GM21737 (cell line): ENCODE data around the gene TRDMT1.

Experiments
- ATAC-seq: cut with Tn5 transposase; IDR thresholded peaks from one replicate; pipeline ENCODE4 v1.9.1; 2021; ENCODE audit warnings: mild to moderate bottlenecking, moderate library complexity; ENCODE audit not compliant: unreplicated experiment

TRDMT1 gene

DNA sequence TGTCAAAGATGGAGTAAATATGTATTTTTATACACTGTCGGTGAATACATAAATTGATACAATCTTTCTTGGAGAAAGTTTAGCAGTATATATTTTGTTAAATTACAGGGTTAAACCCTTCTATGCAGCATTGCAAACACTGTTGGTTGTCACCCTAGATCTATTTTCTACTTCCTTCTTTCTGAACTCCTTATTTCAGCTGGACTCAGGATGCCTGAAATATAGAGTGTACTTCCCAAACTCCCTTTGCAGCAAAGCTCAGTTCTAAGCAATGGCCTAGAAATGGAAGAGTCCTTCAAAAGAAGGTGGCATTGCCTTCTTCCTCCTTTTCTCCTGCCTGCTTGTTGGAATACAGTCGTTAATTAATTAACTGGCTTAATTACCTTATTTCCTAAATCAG is 92.4 kb downstream of the TRDMT1 start:
- ATAC-seq, result no peak

DNA sequence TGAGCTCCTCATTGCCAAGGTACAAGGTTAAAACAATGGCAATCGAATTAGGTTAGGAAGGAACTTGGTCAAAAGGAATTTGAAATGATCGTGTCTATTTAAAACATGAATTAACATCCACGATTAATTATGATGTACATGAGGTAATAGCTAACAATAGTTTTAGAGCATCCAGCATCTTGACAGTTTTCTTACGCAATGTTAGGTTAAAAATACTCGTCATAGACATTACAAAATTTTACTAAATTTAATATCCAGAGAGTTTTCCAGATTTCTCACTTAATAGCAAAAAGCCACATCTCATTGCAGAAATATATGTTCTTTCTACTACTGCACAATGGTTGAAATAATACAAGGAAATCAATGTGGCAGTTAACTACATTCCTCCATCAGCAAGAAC is 94.5 kb downstream of the TRDMT1 start:
- ATAC-seq, result no peak

DNA sequence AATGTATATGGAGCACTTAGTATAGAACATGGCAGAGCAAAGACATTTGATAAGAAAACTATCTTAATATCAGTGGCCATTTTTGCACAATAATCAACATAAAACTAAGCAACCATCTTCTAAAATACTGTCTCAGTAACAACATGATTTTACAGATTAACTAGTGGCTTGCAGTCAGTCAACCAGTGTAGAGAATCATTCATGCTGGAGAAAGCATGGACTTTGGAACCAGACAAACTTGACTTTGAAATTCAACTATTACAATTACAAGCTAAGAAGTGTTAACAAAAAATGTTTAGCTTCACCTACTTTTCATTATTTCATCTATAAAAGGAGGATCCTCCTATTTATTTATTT is 99.6 kb downstream of the TRDMT1 start:
- ATAC-seq, result no peak

DNA sequence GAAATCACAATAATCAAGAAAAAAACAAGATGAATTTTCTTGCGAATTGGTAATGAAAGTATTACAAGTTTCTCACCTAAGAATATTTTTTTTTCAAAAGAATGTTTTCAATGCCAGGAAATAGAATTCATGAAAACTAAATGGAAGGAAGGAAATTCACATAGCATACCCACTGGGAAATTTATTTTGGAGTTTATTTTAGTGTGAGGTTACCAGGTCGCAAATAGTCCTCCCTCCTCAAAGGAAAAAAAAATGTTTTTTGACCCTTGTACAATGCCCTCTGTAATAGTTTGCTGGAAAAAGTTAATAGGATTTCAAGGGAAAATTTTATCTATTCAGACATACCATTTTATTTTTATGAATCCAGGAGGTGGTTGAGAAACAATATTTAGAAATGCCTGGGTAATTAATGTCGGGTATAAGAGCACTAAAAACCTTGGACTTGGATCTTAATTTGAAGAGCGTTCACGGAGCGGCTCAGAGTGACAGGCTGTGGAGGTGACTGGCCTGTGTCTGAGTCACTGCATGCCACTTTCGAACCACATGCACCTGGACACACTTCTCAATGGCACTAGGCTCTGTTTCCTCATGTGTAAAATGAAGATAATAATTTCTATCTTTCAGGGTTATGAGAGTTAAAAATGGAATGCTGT is 100.1 kb downstream of the TRDMT1 start:
- ATAC-seq, result no peak

DNA sequence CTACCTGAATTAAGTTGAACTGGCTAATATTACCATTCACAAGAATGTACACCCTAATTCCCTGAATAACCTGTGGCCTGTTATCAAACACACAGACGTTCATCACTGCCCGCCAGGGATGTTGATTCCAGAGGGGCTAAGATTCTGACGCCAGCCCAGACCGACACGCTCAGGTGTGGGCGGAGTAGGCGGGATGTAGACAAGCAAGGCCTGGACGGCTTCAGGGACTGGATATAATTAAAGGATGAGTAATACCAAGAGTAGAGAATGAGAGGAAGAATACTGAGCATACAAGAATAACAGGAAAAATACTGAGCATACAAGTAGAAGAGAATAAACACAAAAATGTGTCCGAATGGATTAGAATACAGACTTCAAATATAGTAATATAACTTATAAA is 100.9 kb downstream of the TRDMT1 start:
- no peak for ATAC-seq

DNA sequence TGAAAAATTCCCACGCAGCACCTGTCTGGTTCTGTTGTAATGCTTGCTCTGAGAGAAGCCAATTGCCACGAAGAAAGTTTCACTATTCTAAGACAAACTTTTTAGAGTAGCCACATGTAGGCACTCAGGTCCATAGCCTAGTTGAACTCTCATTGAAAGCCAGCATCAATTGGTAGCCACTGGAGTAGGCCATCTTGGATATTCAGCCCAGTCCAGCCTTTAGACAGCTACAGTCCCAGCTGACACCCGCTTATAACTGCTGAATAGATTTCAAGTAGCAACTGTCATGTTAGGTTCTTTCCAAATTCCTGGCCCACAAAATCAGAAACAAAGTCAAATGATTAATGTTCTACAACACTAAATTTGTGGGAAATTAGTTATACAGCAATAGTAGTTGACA is 103.5 kb downstream of the TRDMT1 start:
- ATAC-seq, result no peak
